Uterine smooth muscle cell (primary cell): ENCODE measurements around the gene ZNF214. TPM values are rescaled to one million over a fixed set of nuclear protein-coding genes. Genes with fewer than 3 reads are reported as not detected.

Experiments
- total RNA-seq: library from RNA; depleted of rRNA; stranded (reverse); fragments of >200 nt; gene quantifications from 2 replicates; pipeline ENCODE4 v1.2.3, GENCODE V29; 2014

Gene ZNF214
- 5.6 and 7.0 TPM in 2 replicates for total RNA-seq

GRCh38 chr11:7020183-7020917 lies at the start of gene ZNF214, which contains the start of gene NLRP14:
Gene ZNF214, minus strand, starts transcription at chr11:7020346. Its CDS starts 17,511 bp downstream, at chr11:7002835.
Gene NLRP14, plus strand, starts transcription at chr11:7020479. Its CDS starts 18,108 bp downstream, at chr11:7038587.

Other genes with a start within 250 kb of the ZNF214 start
- gene OR2AG2, start 248.4 kb downstream of the ZNF214 start, total RNA-seq, result 0.12 and 0.55 TPM in 2 replicates
- not detected in 2 replicates for gene OR2AG1, start 237.3 kb downstream of the ZNF214 start, total RNA-seq
- gene OR6A2, start 220.7 kb downstream of the ZNF214 start, total RNA-seq, result 0.37 and 0.55 TPM in 2 replicates
- not detected in 2 replicates for gene OR10A5, start 174.7 kb downstream of the ZNF214 start, total RNA-seq
- not detected in 2 replicates for gene OR10A2, start 157.3 kb downstream of the ZNF214 start, total RNA-seq
- gene OR10A4, start 143.7 kb downstream of the ZNF214 start, total RNA-seq, result not detected in 2 replicates
- gene OR2D2, start 127.8 kb downstream of the ZNF214 start, total RNA-seq, result 0.50 and 1.5 TPM in 2 replicates
- gene OR2D3, start 99.3 kb downstream of the ZNF214 start, total RNA-seq, result not detected in 2 replicates
- 10.4 and 10.6 TPM in 2 replicates for gene ZNF215, start 93.9 kb downstream of the ZNF214 start, total RNA-seq
- gene NLRP14, start 133 bp upstream of the ZNF214 start, total RNA-seq, result 0.50 and 0.66 TPM in 2 replicates
- 0.11 and 0.25 TPM in 2 replicates for gene RBMXL2, start 68.7 kb upstream of the ZNF214 start, total RNA-seq
- 0.25 and 0.66 TPM in 2 replicates for gene SYT9, start 231.6 kb upstream of the ZNF214 start, total RNA-seq